Measurements from ENCODE around the gene SERPINA5. TPM values are rescaled to one million over a fixed set of nuclear protein-coding genes. Genes with fewer than 3 reads are reported as not detected.
A peak's percentile ranks its signal among the peaks of the same experiment; 100 is the strongest.

Gene SERPINA5
- total and polyA plus RNA-seq, 2 of the 13 experiments (the other 11 are each of a cell fraction or from before 2014, with no cell fraction given), result 449 to 498 TPM

DNA sequence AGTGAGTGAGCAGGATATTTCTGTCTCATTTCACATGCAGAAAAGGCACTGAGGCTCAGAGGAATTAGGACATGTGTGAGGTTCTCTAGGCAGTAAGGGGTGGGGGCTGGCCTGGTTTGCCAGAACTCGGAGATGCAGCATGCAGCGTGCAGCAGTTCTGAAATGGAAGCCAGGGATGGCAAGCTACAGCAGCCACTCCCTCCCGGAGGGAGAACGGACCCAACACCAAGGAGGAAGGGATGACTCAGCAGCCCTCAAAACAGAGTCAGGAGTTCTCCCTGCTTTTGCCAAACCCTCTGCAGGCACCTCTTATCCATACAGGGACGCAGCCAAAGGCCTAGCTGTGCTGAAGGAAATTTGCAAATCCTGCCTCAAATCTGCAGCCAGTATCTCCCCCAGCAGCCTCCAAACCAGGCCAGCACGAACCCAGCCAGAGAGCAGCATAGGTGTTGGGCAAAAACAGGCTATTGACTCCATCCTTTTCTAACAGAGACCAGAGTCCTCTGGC, 20.7 kb downstream of the SERPINA5 start (continued):
- TF ChIP-seq, protein P1, sequence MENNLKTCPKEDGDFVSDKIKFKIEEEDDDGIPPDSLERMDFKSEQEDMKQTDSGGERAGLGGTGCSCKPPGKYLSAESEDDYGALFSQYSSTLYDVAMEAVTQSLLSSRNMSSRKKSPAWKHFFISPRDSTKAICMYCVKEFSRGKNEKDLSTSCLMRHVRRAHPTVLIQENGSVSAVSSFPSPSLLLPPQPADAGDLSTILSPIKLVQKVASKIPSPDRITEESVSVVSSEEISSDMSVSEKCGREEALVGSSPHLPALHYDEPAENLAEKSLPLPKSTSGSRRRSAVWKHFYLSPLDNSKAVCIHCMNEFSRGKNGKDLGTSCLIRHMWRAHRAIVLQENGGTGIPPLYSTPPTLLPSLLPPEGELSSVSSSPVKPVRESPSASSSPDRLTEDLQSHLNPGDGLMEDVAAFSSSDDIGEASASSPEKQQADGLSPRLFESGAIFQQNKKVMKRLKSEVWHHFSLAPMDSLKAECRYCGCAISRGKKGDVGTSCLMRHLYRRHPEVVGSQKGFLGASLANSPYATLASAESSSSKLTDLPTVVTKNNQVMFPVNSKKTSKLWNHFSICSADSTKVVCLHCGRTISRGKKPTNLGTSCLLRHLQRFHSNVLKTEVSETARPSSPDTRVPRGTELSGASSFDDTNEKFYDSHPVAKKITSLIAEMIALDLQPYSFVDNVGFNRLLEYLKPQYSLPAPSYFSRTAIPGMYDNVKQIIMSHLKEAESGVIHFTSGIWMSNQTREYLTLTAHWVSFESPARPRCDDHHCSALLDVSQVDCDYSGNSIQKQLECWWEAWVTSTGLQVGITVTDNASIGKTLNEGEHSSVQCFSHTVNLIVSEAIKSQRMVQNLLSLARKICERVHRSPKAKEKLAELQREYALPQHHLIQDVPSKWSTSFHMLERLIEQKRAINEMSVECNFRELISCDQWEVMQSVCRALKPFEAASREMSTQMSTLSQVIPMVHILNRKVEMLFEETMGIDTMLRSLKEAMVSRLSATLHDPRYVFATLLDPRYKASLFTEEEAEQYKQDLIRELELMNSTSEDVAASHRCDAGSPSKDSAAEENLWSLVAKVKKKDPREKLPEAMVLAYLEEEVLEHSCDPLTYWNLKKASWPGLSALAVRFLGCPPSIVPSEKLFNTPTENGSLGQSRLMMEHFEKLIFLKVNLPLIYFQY (CRISPR knock-in tag; IDR thresholded peaks at IDR 0.05; ENCODE audit: borderline replicate concordance), result no peak
- no peak for TF ChIP-seq PHF20 (CRISPR knock-in tag; IDR thresholded peaks at IDR 0.05)
- TF ChIP-seq ZNF253 (CRISPR knock-in tag; IDR thresholded peaks at IDR 0.05; ENCODE audit: borderline replicate concordance), result no peak
- TF ChIP-seq ZNF746 (CRISPR knock-in tag; IDR thresholded peaks at IDR 0.05), result no peak
- no peak for TF ChIP-seq ZFP1 (CRISPR knock-in tag; IDR thresholded peaks at IDR 0.05)
- TF ChIP-seq, protein P2, sequence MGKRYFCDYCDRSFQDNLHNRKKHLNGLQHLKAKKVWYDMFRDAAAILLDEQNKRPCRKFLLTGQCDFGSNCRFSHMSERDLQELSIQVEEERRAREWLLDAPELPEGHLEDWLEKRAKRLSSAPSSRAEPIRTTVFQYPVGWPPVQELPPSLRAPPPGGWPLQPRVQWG (CRISPR knock-in tag; IDR thresholded peaks at IDR 0.05; ENCODE audit: borderline replicate concordance, low read depth), result no peak
- TF ChIP-seq, protein P3, sequence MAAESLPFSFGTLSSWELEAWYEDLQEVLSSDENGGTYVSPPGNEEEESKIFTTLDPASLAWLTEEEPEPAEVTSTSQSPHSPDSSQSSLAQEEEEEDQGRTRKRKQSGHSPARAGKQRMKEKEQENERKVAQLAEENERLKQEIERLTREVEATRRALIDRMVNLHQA (CRISPR knock-in tag; IDR thresholded peaks at IDR 0.05), result no peak
- no peak for TF ChIP-seq SOX6 (IDR thresholded peaks at IDR 0.05)
- peak; percentile 47; the same call in 1 of the 2 replicates for TF ChIP-seq SOX6 (CRISPR knock-in tag; IDR thresholded peaks at IDR 0.05)
- no peak for TF ChIP-seq ZBTB3 (CRISPR knock-in tag; IDR thresholded peaks at IDR 0.05; ENCODE audit: borderline replicate concordance, low read depth)
- no peak; the same call in none of the 2 replicates for TF ChIP-seq RARA (CRISPR knock-in tag; IDR thresholded peaks at IDR 0.05)
- no peak for TF ChIP-seq NONO (IDR thresholded peaks at IDR 0.05)
- 0 out of 2 replicates have a peak, but pooled peaks have one; percentile 22 for TF ChIP-seq NONO (CRISPR knock-in tag; conservative IDR thresholded peaks at IDR 0.05)
- no peak for TF ChIP-seq YEATS4 (CRISPR knock-in tag; IDR thresholded peaks at IDR 0.05; ENCODE audit: borderline replicate concordance)
- TF ChIP-seq HES4 (CRISPR knock-in tag; IDR thresholded peaks at IDR 0.05; ENCODE audit: borderline replicate concordance), result no peak
- TF ChIP-seq ZNF124 (CRISPR knock-in tag; IDR thresholded peaks at IDR 0.05), result no peak
- no peak for TF ChIP-seq NKX3-1 (CRISPR knock-in tag; IDR thresholded peaks at IDR 0.05)
- TF ChIP-seq, protein P4, sequence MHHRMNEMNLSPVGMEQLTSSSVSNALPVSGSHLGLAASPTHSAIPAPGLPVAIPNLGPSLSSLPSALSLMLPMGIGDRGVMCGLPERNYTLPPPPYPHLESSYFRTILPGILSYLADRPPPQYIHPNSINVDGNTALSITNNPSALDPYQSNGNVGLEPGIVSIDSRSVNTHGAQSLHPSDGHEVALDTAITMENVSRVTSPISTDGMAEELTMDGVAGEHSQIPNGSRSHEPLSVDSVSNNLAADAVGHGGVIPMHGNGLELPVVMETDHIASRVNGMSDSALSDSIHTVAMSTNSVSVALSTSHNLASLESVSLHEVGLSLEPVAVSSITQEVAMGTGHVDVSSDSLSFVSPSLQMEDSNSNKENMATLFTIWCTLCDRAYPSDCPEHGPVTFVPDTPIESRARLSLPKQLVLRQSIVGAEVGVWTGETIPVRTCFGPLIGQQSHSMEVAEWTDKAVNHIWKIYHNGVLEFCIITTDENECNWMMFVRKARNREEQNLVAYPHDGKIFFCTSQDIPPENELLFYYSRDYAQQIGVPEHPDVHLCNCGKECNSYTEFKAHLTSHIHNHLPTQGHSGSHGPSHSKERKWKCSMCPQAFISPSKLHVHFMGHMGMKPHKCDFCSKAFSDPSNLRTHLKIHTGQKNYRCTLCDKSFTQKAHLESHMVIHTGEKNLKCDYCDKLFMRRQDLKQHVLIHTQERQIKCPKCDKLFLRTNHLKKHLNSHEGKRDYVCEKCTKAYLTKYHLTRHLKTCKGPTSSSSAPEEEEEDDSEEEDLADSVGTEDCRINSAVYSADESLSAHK (CRISPR knock-in tag; IDR thresholded peaks at IDR 0.05; ENCODE audit: borderline replicate concordance), result no peak
- TF ChIP-seq, protein P5, sequence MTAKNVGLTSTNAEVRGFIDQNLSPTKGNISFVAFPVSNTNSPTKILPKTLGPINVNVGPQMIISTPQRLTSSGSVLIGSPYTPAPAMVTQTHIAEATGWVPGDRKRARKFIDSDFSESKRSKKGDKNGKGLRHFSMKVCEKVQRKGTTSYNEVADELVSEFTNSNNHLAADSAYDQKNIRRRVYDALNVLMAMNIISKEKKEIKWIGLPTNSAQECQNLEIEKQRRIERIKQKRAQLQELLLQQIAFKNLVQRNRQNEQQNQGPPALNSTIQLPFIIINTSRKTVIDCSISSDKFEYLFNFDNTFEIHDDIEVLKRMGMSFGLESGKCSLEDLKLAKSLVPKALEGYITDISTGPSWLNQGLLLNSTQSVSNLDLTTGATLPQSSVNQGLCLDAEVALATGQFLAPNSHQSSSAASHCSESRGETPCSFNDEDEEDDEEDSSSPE (CRISPR knock-in tag; IDR thresholded peaks at IDR 0.05), result no peak
- TF ChIP-seq, protein P6, sequence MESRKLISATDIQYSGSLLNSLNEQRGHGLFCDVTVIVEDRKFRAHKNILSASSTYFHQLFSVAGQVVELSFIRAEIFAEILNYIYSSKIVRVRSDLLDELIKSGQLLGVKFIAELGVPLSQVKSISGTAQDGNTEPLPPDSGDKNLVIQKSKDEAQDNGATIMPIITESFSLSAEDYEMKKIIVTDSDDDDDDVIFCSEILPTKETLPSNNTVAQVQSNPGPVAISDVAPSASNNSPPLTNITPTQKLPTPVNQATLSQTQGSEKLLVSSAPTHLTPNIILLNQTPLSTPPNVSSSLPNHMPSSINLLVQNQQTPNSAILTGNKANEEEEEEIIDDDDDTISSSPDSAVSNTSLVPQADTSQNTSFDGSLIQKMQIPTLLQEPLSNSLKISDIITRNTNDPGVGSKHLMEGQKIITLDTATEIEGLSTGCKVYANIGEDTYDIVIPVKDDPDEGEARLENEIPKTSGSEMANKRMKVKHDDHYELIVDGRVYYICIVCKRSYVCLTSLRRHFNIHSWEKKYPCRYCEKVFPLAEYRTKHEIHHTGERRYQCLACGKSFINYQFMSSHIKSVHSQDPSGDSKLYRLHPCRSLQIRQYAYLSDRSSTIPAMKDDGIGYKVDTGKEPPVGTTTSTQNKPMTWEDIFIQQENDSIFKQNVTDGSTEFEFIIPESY (CRISPR knock-in tag; IDR thresholded peaks at IDR 0.05), result no peak
- TF ChIP-seq ZNF7 (CRISPR knock-in tag; IDR thresholded peaks at IDR 0.05), result no peak
- TF ChIP-seq RELA (CRISPR knock-in tag; IDR thresholded peaks at IDR 0.05), result no peak
